GM21825 (cell line): ENCODE measurements around the gene FTH1.
"Not testable (repeated sequence)": the region's sequence is repeated elsewhere in the genome, so short reads cannot be mapped to it uniquely, and the experiment has no call there.

Experiments used
- ATAC-seq: cut with Tn5 transposase; IDR thresholded peaks from one replicate; pipeline ENCODE4 v1.9.1; 2021; ENCODE audit warnings: mild to moderate bottlenecking, moderate library complexity; ENCODE audit not compliant: unreplicated experiment

FTH1 gene

GRCh38 chr11:61967116-61967923, at the start of gene FTH1:
Gene FTH1 (minus strand): TSS chr11:61967634. CDS start chr11:61967425, 209 bp downstream.
- peak; percentile 43 for ATAC-seq

- ATAC-seq, result no peak
Observed at GRCh38 chr11:62015615-62016014, 48.2 kb upstream of the FTH1 start.

- no peak for ATAC-seq
Observed at GRCh38 chr11:62013537-62014476, 46.4 kb upstream of the FTH1 start.

GRCh38 chr11:62012832-62013461, 45.5 kb upstream of the FTH1 start:
- ATAC-seq, result no peak

- no peak for ATAC-seq
Observed at GRCh38 chr11:62012451-62012831, 45.0 kb upstream of the FTH1 start.

GRCh38 chr11:62011881-62012280, 44.4 kb upstream of the FTH1 start:
- ATAC-seq, result no peak

GRCh38 chr11:62010935-62011528, 43.6 kb upstream of the FTH1 start:
- no peak for ATAC-seq

- no peak for ATAC-seq
Observed at GRCh38 chr11:62008193-62008592, 40.8 kb upstream of the FTH1 start.

- ATAC-seq, result no peak
Observed at GRCh38 chr11:62004473-62004872, 37.0 kb upstream of the FTH1 start.

GRCh38 chr11:62002283-62002682, 34.8 kb upstream of the FTH1 start:
- ATAC-seq, result not testable (repeated sequence)

- no peak for ATAC-seq
Observed at GRCh38 chr11:62001450-62002191, 34.2 kb upstream of the FTH1 start.

- ATAC-seq, result no peak
Observed at GRCh38 chr11:62000539-62001446, 33.4 kb upstream of the FTH1 start.

- no peak for ATAC-seq
Observed at GRCh38 chr11:61999141-61999975, 31.9 kb upstream of the FTH1 start.

GRCh38 chr11:61996933-61997332, 29.5 kb upstream of the FTH1 start:
- ATAC-seq, result no peak

- ATAC-seq, result no peak
Observed at GRCh38 chr11:61994981-61995380, 27.5 kb upstream of the FTH1 start.

- ATAC-seq, result no peak
Observed at GRCh38 chr11:61985869-61986268, 18.4 kb upstream of the FTH1 start.

- ATAC-seq, result no peak
Observed at GRCh38 chr11:61983419-61983818, 16.0 kb upstream of the FTH1 start.

GRCh38 chr11:61980783-61981541, 13.5 kb upstream of the FTH1 start:
- ATAC-seq, result no peak
